HepG2 (cell line): ENCODE measurements around the gene SLC18A2. TPM values are rescaled to one million over a fixed set of nuclear protein-coding genes. Genes with fewer than 3 reads are reported as not detected.

ENCODE experiments used
- ATAC-seq: fragments of 200-7000 bp; cut with Tn5 transposase; 3 replicates; pipeline ENCODE4 v1.9.1; 2020; ENCODE audit warnings: mild to moderate bottlenecking, moderate library complexity
- BruUV-seq: library from RNA; stranded (reverse); fragments of 400-500 nt; replicated peaks from 2 replicates; lab custom pipeline; 2021; lab: Mats Ljungman, UMichigan
- CTCF ChIA-PET: fragments of 300-600 bp; formaldehyde crosslinking; extraction: SDS; loops from one replicate; lab custom pipeline; 2021; ENCODE audit warnings: low total read pairs, inconsistent platforms, low intra/inter-chr PET ratio; lab: Yijun Ruan, JAX
- POLR2A ChIA-PET: fragments of 350-600 bp; sonication (Branson Sonifier 250); formaldehyde crosslinking; loops from one replicate; lab custom pipeline; 2020; ENCODE audit warnings: antibody characterized with exemption, inconsistent platforms; lab: Yijun Ruan, JAX
- DNase-seq: peaks from one replicate; pipeline ENCODE4 v3.0.0-alpha.2; 2015; ENCODE audit warnings: low spot score
- FAIRE-seq: peaks from 3 replicates; lab custom pipeline; 2011; peaks lifted over from hg19 to GRCh38; lab: Jason Lieb, UNC
- H2AFZ ChIP-seq: one replicate; pipeline ENCODE4 v1.6.1; 2011; ENCODE audit warnings: low read length, inconsistent platforms
- H3K27ac ChIP-seq: fragments of 300-600 bp; 3 replicates; pipeline ENCODE4 v1.8.0; 2011; ENCODE audit warnings: mixed run types, mild to moderate bottlenecking, mixed read lengths, low read length, inconsistent platforms; ENCODE audit not compliant: insufficient read depth; ENCODE audit errors: extremely low read length
- H3K27me3 ChIP-seq, 2 experiments: fragments of 200-600 bp in 1 of 2; 2 replicates in 1 of 2; 3 replicates in 1 of 2; pipeline versions ENCODE4 v1.6.0 to v1.8.0; 2011; ENCODE audit warnings: low read length in 2 of 2, mild to moderate bottlenecking in 2 of 2, moderate library complexity in 2 of 2, inconsistent platforms in 1 of 2; ENCODE audit not compliant: insufficient read depth in 2 of 2, control insufficient read depth in 1 of 2
- H3K36me3 ChIP-seq, 2 experiments: fragments of 200-600 bp in 1 of 2; replicated peaks in 1 of 2; 2 replicates in 1 of 2; 3 replicates in 1 of 2; pipeline versions ENCODE4 v1.5.1 to v1.8.0; 2011; ENCODE audit warnings: low read length in 2 of 2, inconsistent platforms in 1 of 2; ENCODE audit not compliant: insufficient read depth in 2 of 2, control insufficient read depth in 1 of 2
- H3K4me1 ChIP-seq: 2 replicates; pipeline ENCODE4 v1.5.1; 2012; ENCODE audit warnings: low read length, inconsistent platforms; ENCODE audit not compliant: insufficient read depth
- H3K4me2 ChIP-seq: 2 replicates; pipeline ENCODE4 v1.6.0; 2011; ENCODE audit warnings: low read depth, low read length, inconsistent platforms
- H3K4me3 ChIP-seq, 3 experiments: fragments of 200-600 bp in 1 of 3; sonication (generic), shearing (Covaris generic) in 1 of 3; replicated peaks in 1 of 3; 2 replicates each; pipeline ENCODE4 v1.5.1; 2011 to 2016; ENCODE audit warnings: low read length in 3 of 3, inconsistent platforms in 2 of 3, low read depth in 2 of 3, mild to moderate bottlenecking in 2 of 3, control low read depth in 1 of 3, mixed read lengths in 1 of 3; ENCODE audit not compliant: insufficient read depth in 1 of 3
- H3K79me2 ChIP-seq: one replicate; pipeline ENCODE4 v1.6.1; 2011; ENCODE audit warnings: low read length, inconsistent platforms; ENCODE audit not compliant: insufficient read depth
- H3K9ac ChIP-seq: 2 replicates; pipeline ENCODE4 v1.6.0; 2011; ENCODE audit warnings: mild to moderate bottlenecking, low read depth, low read length, inconsistent platforms; ENCODE audit not compliant: insufficient read depth
- H3K9me3 ChIP-seq: 2 replicates; pipeline ENCODE4 v1.5.1; 2012; ENCODE audit warnings: mild to moderate bottlenecking, low read length
- H4K20me1 ChIP-seq: 2 replicates; pipeline ENCODE4 v1.6.0; 2011; ENCODE audit warnings: inconsistent platforms, mild to moderate bottlenecking, low read length, moderate library complexity; ENCODE audit not compliant: insufficient read depth
- ARID3A ChIP-seq: IDR thresholded peaks from 2 replicates; pipeline ENCODE4 v1.6.1; 2012; ENCODE audit warnings: low read depth, low read length, improper control_type of control experiment
- CERS6 ChIP-seq: sonication (generic); formaldehyde crosslinking; IDR thresholded peaks from 2 replicates; pipeline ENCODE4 v1.5.0; 2020; ENCODE audit warnings: missing genetic modification reagents
- ELF4 ChIP-seq: sonication (generic); formaldehyde crosslinking; IDR thresholded peaks from 2 replicates; pipeline ENCODE4 v1.5.0; 2020; ENCODE audit warnings: missing genetic modification reagents, mild to moderate bottlenecking, moderate library complexity, borderline replicate concordance
- GLMP ChIP-seq: sonication (generic); formaldehyde crosslinking; IDR thresholded peaks from 2 replicates; pipeline ENCODE4 v1.9.0; 2021; ENCODE audit warnings: missing genetic modification reagents, mild to moderate bottlenecking, borderline replicate concordance
- MTF2 ChIP-seq: sonication (generic); formaldehyde crosslinking; IDR thresholded peaks from 2 replicates; pipeline ENCODE4 v1.5.0; 2020; ENCODE audit warnings: missing genetic modification reagents, borderline replicate concordance
- NR2F6 ChIP-seq, 2 experiments: IDR thresholded peaks; 2 replicates each; pipeline ENCODE4 v1.6.1; 2016; ENCODE audit warnings: antibody characterized with exemption in 1 of 2, mild to moderate bottlenecking in 1 of 2
- WIZ ChIP-seq: sonication (generic); formaldehyde crosslinking; IDR thresholded peaks from 2 replicates; pipeline ENCODE4 v1.5.1; 2020; ENCODE audit warnings: mild to moderate bottlenecking, missing genetic modification reagents
- ZNF414 ChIP-seq: sonication (generic); formaldehyde crosslinking; IDR thresholded peaks from 2 replicates; pipeline ENCODE4 v1.5.0; 2020; ENCODE audit warnings: missing genetic modification reagents
- WGBS: methylation state at CpG from one replicate; pipeline ENCODE4 v1.1.6; 2017; ENCODE audit warnings: low lambda C conversion rate; 5-methylcytosine and 5-hydroxymethylcytosine counted together
- in situ Hi-C: cut with HindIII; loops from 2 replicates; pipeline ENCODE4 v1.10.0; 2017; ENCODE audit warnings: low pct_unique_long_range_greater_than_20kb; ENCODE audit not compliant: extremely low pct_ligation_motif_present
- intact Hi-C: fragments of 100-400 bp; cut with micrococcal nuclease; formaldehyde crosslinking; loops from one replicate; pipeline ENCODE4 v1.10.0; 2022; ENCODE audit not compliant: unreplicated experiment
- polyA plus RNA-seq, 8 experiments: library from polyadenylated mRNA; depleted of rRNA in 3 of 8; stranded (reverse) in 7 of 8; unstranded in 1 of 8; fragments of >200 nt; fragmentation: Illumina TruSeq in 4 of 8; extraction: Trizol in 4 of 8; gene quantifications; 2 replicates each; pipeline versions ENCODE4 v1.2.1 to v1.2.3, GENCODE V29; 2011 to 2016; ENCODE audit warnings: low read depth in 4 of 8, missing spikeins in 1 of 8, mixed read lengths in 1 of 8; ENCODE audit not compliant: insufficient read depth in 1 of 8
- total RNA-seq, 5 experiments: library from RNA; depleted of rRNA; stranded (reverse); fragments of >200 nt; fragmentation: Illumina TruSeq; extraction: Trizol; gene quantifications; 2 replicates each; pipeline ENCODE4 v1.2.3, GENCODE V29; 2016; ENCODE audit warnings: low read depth in 1 of 5

The SLC18A2 gene
- total and polyA plus RNA-seq, 2 of the 13 experiments (the other 11 are each of a cell fraction or from before 2014, with no cell fraction given): not detected

- no peak overlapping the region for H2AFZ ChIP-seq
- H4K20me1 ChIP-seq: no peaks in the 10 kb centered on the region
- intact Hi-C loops: no loop called here
- WGBS: 25% methylated on average over 4 of the region's 5 CpGs
- no peak overlapping the region for H3K9ac ChIP-seq
- peaks cover 2 to 29% of the 10 kb centered on the region in 2 experiments; a peak in 4 of 5 replicates for H3K27me3 ChIP-seq
- in situ Hi-C loops: loop anchor here (10.0 kb wide), 1 partner anchor 222 kb away; no protein-coding TSS in a partner anchor
- POLR2A ChIA-PET: no interaction called here
- TF ChIP-seq WIZ (CRISPR knock-in tag) (no peak), GLMP (no peak), ELF4 (CRISPR knock-in tag) (no peak), CERS6 (CRISPR knock-in tag) (no peak), NR2F6 (IDR thresholded peaks at IDR 0.05) (no peak), NR2F6 (CRISPR knock-in tag; IDR thresholded peaks at IDR 0.05) (no peak), MTF2 (CRISPR knock-in tag) (no peak), ZNF414 (no peak), ARID3A (no peak)
- no peaks in the 10 kb centered on the region for H3K9me3 ChIP-seq
- DNase-seq: no peak
- BruUV-seq: no TSS peak
- CTCF ChIA-PET: no interaction called here
- no peak overlapping the region for H3K4me2 ChIP-seq
- H3K4me3 ChIP-seq: no peak overlapping the region
- peaks cover 2% of the 10 kb centered on the region for H3K4me1 ChIP-seq
- no peak overlapping the region for H3K27ac ChIP-seq
- no peak for FAIRE-seq
- no peaks in the 10 kb centered on the region for H3K79me2 ChIP-seq
- no peak for ATAC-seq
- no peaks in the 10 kb centered on the region for H3K36me3 ChIP-seq
Observed at GRCh38 chr10:117222552-117222951, 18.4 kb upstream of the SLC18A2 start.
